ENCODE data around the gene NFASC.

The NFASC gene

GRCh38 chr1:204829133-204829825 lies 41.4 kb upstream of the NFASC start:
- no peaks in the 10 kb centered on the region for H3K36me3 ChIP-seq
- TF ChIP-seq CTCF (IDR thresholded peaks at IDR 0.05), result no peak
- H3K9me3 ChIP-seq, result no peaks in the 10 kb centered on the region
- peaks cover 0 to 5% of the 10 kb centered on the region in 2 experiments for H3K4me1 ChIP-seq (ENCODE audit: control insufficient read depth in 1 of 2, insufficient read depth in 1 of 2, low read depth in 1 of 2, low read length in 1 of 2)
- no peak overlapping the region for H3K27ac ChIP-seq
- no peak overlapping the region for H3K4me3 ChIP-seq (ENCODE audit: low read depth in 1 of 2, low read length in 1 of 2)
- H3K27me3 ChIP-seq, result peaks cover 100% of the 10 kb centered on the region

GRCh38 chr1:204830747-204831146 lies 39.9 kb upstream of the NFASC start:
- no peak overlapping the region for H3K4me3 ChIP-seq (ENCODE audit: low read depth in 1 of 2, low read length in 1 of 2)

GRCh38 chr1:204831186-204831585 lies 39.5 kb upstream of the NFASC start:
- Histone ChIP-seq H3K9me3 (no peaks in the 10 kb centered on the region), H3K36me3 (no peaks in the 10 kb centered on the region), H3K4me3 (ENCODE audit: low read depth in 1 of 2, low read length in 1 of 2) (no peak overlapping the region), H3K27me3 (peaks cover 97% of the 10 kb centered on the region), H3K4me1 (ENCODE audit: control insufficient read depth in 1 of 2, insufficient read depth in 1 of 2, low read depth in 1 of 2, low read length in 1 of 2) (peaks cover 0 to 5% of the 10 kb centered on the region in 2 experiments), H3K27ac (no peak overlapping the region)
- TF ChIP-seq CTCF (IDR thresholded peaks at IDR 0.05), result no peak

More at GRCh38 chr1:204830747-204831146, 39.9 kb upstream of the NFASC start:
- H3K36me3 ChIP-seq, result no peaks in the 10 kb centered on the region
- no peak for TF ChIP-seq CTCF (IDR thresholded peaks at IDR 0.05)
- no peaks in the 10 kb centered on the region for H3K9me3 ChIP-seq
- H3K4me1 ChIP-seq (ENCODE audit: control insufficient read depth in 1 of 2, insufficient read depth in 1 of 2, low read depth in 1 of 2, low read length in 1 of 2), result peaks cover 0 to 5% of the 10 kb centered on the region in 2 experiments
- no peak overlapping the region for H3K27ac ChIP-seq
- peaks cover 99% of the 10 kb centered on the region for H3K27me3 ChIP-seq

GRCh38 chr1:204834336-204834735 lies 36.3 kb upstream of the NFASC start:
- Histone ChIP-seq H3K27me3 (peaks cover 89% of the 10 kb centered on the region), H3K9me3 (no peaks in the 10 kb centered on the region), H3K4me1 (ENCODE audit: control insufficient read depth in 1 of 2, insufficient read depth in 1 of 2, low read depth in 1 of 2, low read length in 1 of 2) (no peaks in the 10 kb centered on the region), H3K27ac (no peak overlapping the region), H3K4me3 (ENCODE audit: low read depth in 1 of 2, low read length in 1 of 2) (no peak overlapping the region), H3K36me3 (no peaks in the 10 kb centered on the region)
- TF ChIP-seq CTCF (IDR thresholded peaks at IDR 0.05), result no peak

GRCh38 chr1:204834752-204835151 lies 35.9 kb upstream of the NFASC start:
- H3K36me3 ChIP-seq, result no peaks in the 10 kb centered on the region
- no peak overlapping the region for H3K27ac ChIP-seq
- H3K4me1 ChIP-seq (ENCODE audit: control insufficient read depth in 1 of 2, insufficient read depth in 1 of 2, low read depth in 1 of 2, low read length in 1 of 2), result no peaks in the 10 kb centered on the region
- H3K27me3 ChIP-seq, result peaks cover 85% of the 10 kb centered on the region
- H3K4me3 ChIP-seq (ENCODE audit: low read depth in 1 of 2, low read length in 1 of 2), result no peak overlapping the region
- TF ChIP-seq CTCF (IDR thresholded peaks at IDR 0.05), result no peak
- H3K9me3 ChIP-seq, result no peaks in the 10 kb centered on the region

Measured in neutrophil (primary cell).